Neural progenitor cell (in vitro differentiated cells): ENCODE measurements around the gene SPTBN1. TPM values are rescaled to one million over a fixed set of nuclear protein-coding genes. Genes with fewer than 3 reads are reported as not detected.

Experiments used
- DNase-seq: peaks from one replicate; pipeline ENCODE4 v3.0.0-alpha.2; 2016; ENCODE audit warnings: low spot score
- H2AFZ ChIP-seq: fragments of 200-600 bp; sonication (generic); replicated peaks from 2 replicates; pipeline ENCODE4 v1.6.1; 2016; ENCODE audit warnings: antibody characterized with exemption
- H3F3A ChIP-seq: fragments of 200-600 bp; sonication (generic); 2 replicates; pipeline ENCODE4 v1.6.1; 2016; ENCODE audit warnings: antibody characterized with exemption, low read depth
- H3K27ac ChIP-seq: fragments of 200-600 bp; sonication (generic); 2 replicates; pipeline ENCODE4 v1.5.1; 2016; ENCODE audit warnings: mild to moderate bottlenecking
- H3K27me3 ChIP-seq: fragments of 200-600 bp; sonication (generic); 2 replicates; pipeline ENCODE4 v1.6.1; 2016; ENCODE audit warnings: mild to moderate bottlenecking, moderate library complexity
- H3K36me3 ChIP-seq: fragments of 200-600 bp; sonication (generic); 2 replicates; pipeline ENCODE4 v1.5.1; 2016
- H3K4me1 ChIP-seq: fragments of 200-600 bp; sonication (generic); 2 replicates; pipeline ENCODE4 v1.6.1; 2016; ENCODE audit warnings: mixed run types
- H3K4me2 ChIP-seq: fragments of 200-600 bp; sonication (generic); 2 replicates; pipeline ENCODE4 v1.6.1; 2016
- H3K4me3 ChIP-seq: fragments of 200-600 bp; sonication (generic); 2 replicates; pipeline ENCODE4 v1.5.1; 2016
- H3K79me2 ChIP-seq: fragments of 200-600 bp; sonication (generic); 2 replicates; pipeline ENCODE4 v1.6.1; 2016; ENCODE audit warnings: low read depth
- H3K9ac ChIP-seq: fragments of 200-600 bp; sonication (generic); 2 replicates; pipeline ENCODE4 v1.6.1; 2016
- H3K9me3 ChIP-seq: fragments of 200-600 bp; sonication (generic); 2 replicates; pipeline ENCODE4 v1.5.1; 2016; ENCODE audit warnings: low read depth
- H4K20me1 ChIP-seq: fragments of 200-600 bp; sonication (generic); 2 replicates; pipeline ENCODE4 v1.6.1; 2016; ENCODE audit warnings: low read depth
- H3K27ac Mint-ChIP-seq: 3 replicates; pipeline ENCODE4 v1.8.0; 2021; ENCODE audit warnings: mixed read lengths
- H3K27me3 Mint-ChIP-seq: 2 replicates; pipeline ENCODE4 v1.8.0; 2022; ENCODE audit warnings: low read depth, mild to moderate bottlenecking, inconsistent platforms, moderate library complexity, mixed read lengths; ENCODE audit not compliant: insufficient read depth
- H3K36me3 Mint-ChIP-seq: 3 replicates; pipeline ENCODE4 v1.8.0; 2021; ENCODE audit warnings: mixed read lengths
- H3K4me1 Mint-ChIP-seq: 3 replicates; pipeline ENCODE4 v1.8.0; 2021; ENCODE audit warnings: mixed read lengths
- H3K4me3 Mint-ChIP-seq: 3 replicates; pipeline ENCODE4 v1.8.0; 2021; ENCODE audit warnings: mild to moderate bottlenecking, moderate library complexity, mixed read lengths
- H3K9me3 Mint-ChIP-seq: 3 replicates; pipeline ENCODE4 v1.8.0; 2020; ENCODE audit warnings: mixed read lengths
- CTCF ChIP-seq: fragments of 200-600 bp; sonication (generic); IDR thresholded peaks from 2 replicates; pipeline ENCODE4 v1.5.1; 2017; ENCODE audit warnings: antibody characterized with exemption, mild to moderate bottlenecking
- EZH2 ChIP-seq: fragments of 200-600 bp; sonication (generic); IDR thresholded peaks from 2 replicates; pipeline ENCODE4 v1.6.1; 2017; ENCODE audit warnings: antibody characterized with exemption, mild to moderate bottlenecking, moderate library complexity
- EZH2phosphoT487 ChIP-seq: fragments of 200-600 bp; sonication (generic); IDR thresholded peaks from 2 replicates; pipeline ENCODE4 v1.6.1; 2017; ENCODE audit warnings: antibody characterized with exemption
- total RNA-seq: library from RNA; depleted of rRNA; stranded (reverse); fragments of >200 nt; gene quantifications from 2 replicates; pipeline ENCODE4 v1.2.3, GENCODE V29; 2015; ENCODE audit warnings: low replicate concordance

The SPTBN1 gene
- total RNA-seq, 1 donor from 2014 or later: 94.2 TPM

DNA sequence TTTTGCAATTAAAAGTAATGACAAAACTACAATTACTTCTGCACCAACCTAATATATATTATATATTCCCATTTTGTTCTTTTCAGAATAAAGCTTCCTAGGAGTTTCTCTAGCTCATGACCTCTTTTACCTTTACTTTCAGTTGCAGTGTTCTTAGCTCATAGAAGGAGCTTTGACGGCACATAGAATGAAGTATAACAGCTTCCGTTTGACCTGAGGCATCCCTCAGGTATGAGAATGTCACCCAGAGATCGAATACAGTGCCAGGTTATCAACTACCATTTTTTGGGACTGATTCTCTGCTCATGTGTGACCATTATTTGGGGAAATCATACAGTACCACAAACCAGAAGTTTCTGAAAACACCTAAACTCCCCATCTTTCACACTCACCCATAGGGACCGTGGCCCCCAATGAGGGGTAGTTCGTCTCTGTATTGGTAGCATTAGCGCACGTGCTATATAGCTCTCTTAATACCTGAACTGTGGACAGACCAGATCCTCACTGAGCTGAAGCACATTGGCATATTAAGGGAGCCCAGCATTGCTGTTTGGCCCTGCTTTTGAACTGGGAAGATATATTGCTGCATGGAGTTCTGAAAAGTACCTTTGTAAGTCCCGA is 123.0 kb downstream of the SPTBN1 start:
- no peaks in the 10 kb centered on the region for H3K9me3 ChIP-seq
- no peaks in the 10 kb centered on the region for H3F3A ChIP-seq
- H4K20me1 ChIP-seq: peaks cover 85% of the 10 kb centered on the region
- Mint-ChIP-seq H3K36me3 (peaks cover 15% of the 10 kb centered on the region), H3K4me1 (peaks cover 39% of the 10 kb centered on the region), H3K27me3 (no peaks in the 10 kb centered on the region), H3K9me3 (no peaks in the 10 kb centered on the region), H3K27ac (no peak overlapping the region), H3K4me3 (no peak overlapping the region)
- H3K27ac ChIP-seq: no peak overlapping the region
- H3K4me3 ChIP-seq: no peak overlapping the region
- no peak overlapping the region for H3K9ac ChIP-seq
- no peak overlapping the region for H2AFZ ChIP-seq
- TF ChIP-seq EZH2phosphoT487 (no peak), CTCF (no peak), EZH2 (no peak)
- H3K36me3 ChIP-seq: no peaks in the 10 kb centered on the region
- peaks cover 89% of the 10 kb centered on the region for H3K79me2 ChIP-seq
- H3K27me3 ChIP-seq: no peaks in the 10 kb centered on the region
- DNase-seq: no peak
- no peak overlapping the region for H3K4me2 ChIP-seq
- peaks cover 25% of the 10 kb centered on the region for H3K4me1 ChIP-seq

- peaks cover 39% of the 10 kb centered on the region for H3K4me1 Mint-ChIP-seq
- Histone ChIP-seq H3K27ac (no peak overlapping the region), H3K79me2 (peaks cover 89% of the 10 kb centered on the region), H3K4me3 (no peak overlapping the region), H3K9ac (no peak overlapping the region), H3K36me3 (no peaks in the 10 kb centered on the region), H3K4me1 (peaks cover 25% of the 10 kb centered on the region), H3K27me3 (no peaks in the 10 kb centered on the region), H3F3A (no peaks in the 10 kb centered on the region), H3K4me2 (no peak overlapping the region), H4K20me1 (peaks cover 85% of the 10 kb centered on the region), H3K9me3 (no peaks in the 10 kb centered on the region), H2AFZ (no peak overlapping the region)
- no peak for DNase-seq
- H3K36me3 Mint-ChIP-seq: peaks cover 13% of the 10 kb centered on the region
- no peak overlapping the region for H3K27ac Mint-ChIP-seq
- H3K4me3 Mint-ChIP-seq: no peak overlapping the region
- no peaks in the 10 kb centered on the region for H3K27me3 Mint-ChIP-seq
- H3K9me3 Mint-ChIP-seq: no peaks in the 10 kb centered on the region
- TF ChIP-seq EZH2 (no peak), CTCF (no peak), EZH2phosphoT487 (no peak)
Measured at GRCh38 chr2:54579682-54580620, 123.8 kb downstream of the SPTBN1 start.

GRCh38 chr2:54581326-54582039 is 125.4 kb downstream of the SPTBN1 start:
- H3K27ac ChIP-seq: no peak overlapping the region
- no peaks in the 10 kb centered on the region for H3K27me3 ChIP-seq
- no peak overlapping the region for H3K4me2 ChIP-seq
- H3K4me3 Mint-ChIP-seq: no peak overlapping the region
- peaks cover 93% of the 10 kb centered on the region for H3K79me2 ChIP-seq
- H3K36me3 ChIP-seq: no peaks in the 10 kb centered on the region
- peaks cover 25% of the 10 kb centered on the region for H3K4me1 ChIP-seq
- no peaks in the 10 kb centered on the region for H3K9me3 ChIP-seq
- DNase-seq: no peak
- H3K36me3 Mint-ChIP-seq: peaks cover 6% of the 10 kb centered on the region
- peaks cover 92% of the 10 kb centered on the region for H4K20me1 ChIP-seq
- H3K27ac Mint-ChIP-seq: no peak overlapping the region
- H3K9ac ChIP-seq: no peak overlapping the region
- H3K9me3 Mint-ChIP-seq: no peaks in the 10 kb centered on the region
- H3K4me3 ChIP-seq: no peak overlapping the region
- H2AFZ ChIP-seq: no peak overlapping the region
- no peak for TF ChIP-seq EZH2
- TF ChIP-seq CTCF: no peak
- TF ChIP-seq EZH2phosphoT487: no peak
- H3K27me3 Mint-ChIP-seq: no peaks in the 10 kb centered on the region
- H3K4me1 Mint-ChIP-seq: peaks cover 39% of the 10 kb centered on the region
- H3F3A ChIP-seq: no peaks in the 10 kb centered on the region
